ENCODE measurements around the gene CAPN2. TPM values are rescaled to one million over a fixed set of nuclear protein-coding genes. Genes with fewer than 3 reads are reported as not detected.

CAPN2 gene
- total and polyA plus RNA-seq, 3 experiments from 2014 or later: 79.8 to 252 (median 82.9) TPM

DNA sequence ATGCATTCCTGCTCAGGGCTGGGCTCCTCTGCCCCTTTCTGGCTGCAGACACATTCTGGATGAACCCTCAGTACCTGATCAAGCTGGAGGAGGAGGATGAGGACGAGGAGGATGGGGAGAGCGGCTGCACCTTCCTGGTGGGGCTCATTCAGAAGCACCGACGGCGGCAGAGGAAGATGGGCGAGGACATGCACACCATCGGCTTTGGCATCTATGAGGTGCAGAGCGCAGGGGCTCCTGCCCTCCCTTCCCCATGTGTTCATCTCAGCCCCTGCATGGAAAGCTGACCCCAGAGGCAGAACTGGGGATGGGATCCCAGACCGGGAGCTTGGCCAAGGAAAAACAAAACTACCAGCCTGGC, 43.1 kb downstream of the CAPN2 start:
- no peaks in the 10 kb centered on the region for H3K27me3 ChIP-seq (ENCODE audit: insufficient read depth, low read length, poor library complexity, severe bottlenecking)
- Mint-ChIP-seq H3K4me3 (no peak overlapping the region), H3K27ac (peak overlapping the region in 1 of 8 donors; percentile 14), H3K36me3 (peaks cover 7 to 100% (median 20%) of the 10 kb centered on the region in 3 donors), H3K27me3 (no peaks in the 10 kb centered on the region), H3K4me1 (no peaks in the 10 kb centered on the region), H3K9me3 (no peaks in the 10 kb centered on the region)
- ChIA-PET CTCF (no interaction called here), POLR2A (no interaction called here)
- H3K36me3 ChIP-seq (ENCODE audit: insufficient read depth, low read length): peaks cover 75% of the 10 kb centered on the region
- H3K9me3 ChIP-seq (ENCODE audit: low read length): no peaks in the 10 kb centered on the region
- H3K4me1 ChIP-seq (ENCODE audit: insufficient read depth, low read length): no peaks in the 10 kb centered on the region
- H3K27ac ChIP-seq (ENCODE audit: low read depth, low read length): no peak overlapping the region
- no peak overlapping the region for H3K4me3 ChIP-seq (ENCODE audit: low read length)
- DNase-seq: no peak

DNA sequence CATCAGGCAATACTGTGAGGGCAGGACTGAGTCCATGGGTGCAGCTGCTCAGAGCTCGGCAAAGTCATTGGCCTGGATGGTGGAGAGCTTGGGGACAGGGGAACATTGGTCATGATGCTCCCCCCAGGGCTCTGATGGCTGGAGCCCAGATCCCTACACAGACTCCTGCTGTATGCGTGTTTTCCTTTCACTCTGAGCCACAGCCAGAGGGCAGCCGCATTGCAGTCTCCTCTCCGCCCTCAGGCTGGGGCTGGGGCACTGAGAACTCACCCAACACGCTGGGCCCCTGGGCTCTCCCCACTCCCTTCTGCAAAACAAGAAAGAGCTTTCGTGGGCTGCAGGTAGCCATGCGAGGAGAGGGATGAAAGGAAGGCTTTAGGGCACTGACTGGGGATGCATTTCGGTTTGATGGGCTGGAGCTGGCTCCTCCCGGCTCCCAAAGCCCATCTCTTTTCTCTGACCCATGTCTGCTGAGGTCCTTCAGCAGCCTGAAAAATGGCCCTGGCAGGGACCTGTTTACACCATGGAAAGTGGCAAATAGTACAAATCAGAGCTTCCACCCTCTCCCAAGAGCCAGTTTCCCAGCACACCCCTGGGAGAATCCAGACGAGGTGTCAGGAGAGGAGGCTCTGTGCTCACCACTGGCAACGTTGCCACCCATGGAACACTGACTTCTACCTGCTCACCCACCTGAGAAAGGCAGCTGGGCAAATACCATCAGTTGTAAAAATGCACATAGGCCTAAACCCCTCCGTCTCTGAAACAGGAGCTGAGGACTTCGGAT, 43.8 kb downstream of the CAPN2 start:
- Mint-ChIP-seq H3K36me3 (peaks cover 7 to 100% (median 19%) of the 10 kb centered on the region in 3 donors), H3K4me3 (no peak overlapping the region), H3K27me3 (no peaks in the 10 kb centered on the region), H3K9me3 (no peaks in the 10 kb centered on the region), H3K27ac (peak overlapping the region in 1 of 8 donors; percentile 14), H3K4me1 (no peaks in the 10 kb centered on the region)
- ChIA-PET CTCF (no interaction called here), POLR2A (no interaction called here)
- Histone ChIP-seq H3K27ac (ENCODE audit: low read depth, low read length) (no peak overlapping the region), H3K36me3 (ENCODE audit: insufficient read depth, low read length) (peaks cover 72% of the 10 kb centered on the region), H3K27me3 (ENCODE audit: insufficient read depth, low read length, poor library complexity, severe bottlenecking) (no peaks in the 10 kb centered on the region), H3K9me3 (ENCODE audit: low read length) (no peaks in the 10 kb centered on the region), H3K4me3 (ENCODE audit: low read length) (no peak overlapping the region), H3K4me1 (ENCODE audit: insufficient read depth, low read length) (no peaks in the 10 kb centered on the region)
- no peak for DNase-seq

DNA sequence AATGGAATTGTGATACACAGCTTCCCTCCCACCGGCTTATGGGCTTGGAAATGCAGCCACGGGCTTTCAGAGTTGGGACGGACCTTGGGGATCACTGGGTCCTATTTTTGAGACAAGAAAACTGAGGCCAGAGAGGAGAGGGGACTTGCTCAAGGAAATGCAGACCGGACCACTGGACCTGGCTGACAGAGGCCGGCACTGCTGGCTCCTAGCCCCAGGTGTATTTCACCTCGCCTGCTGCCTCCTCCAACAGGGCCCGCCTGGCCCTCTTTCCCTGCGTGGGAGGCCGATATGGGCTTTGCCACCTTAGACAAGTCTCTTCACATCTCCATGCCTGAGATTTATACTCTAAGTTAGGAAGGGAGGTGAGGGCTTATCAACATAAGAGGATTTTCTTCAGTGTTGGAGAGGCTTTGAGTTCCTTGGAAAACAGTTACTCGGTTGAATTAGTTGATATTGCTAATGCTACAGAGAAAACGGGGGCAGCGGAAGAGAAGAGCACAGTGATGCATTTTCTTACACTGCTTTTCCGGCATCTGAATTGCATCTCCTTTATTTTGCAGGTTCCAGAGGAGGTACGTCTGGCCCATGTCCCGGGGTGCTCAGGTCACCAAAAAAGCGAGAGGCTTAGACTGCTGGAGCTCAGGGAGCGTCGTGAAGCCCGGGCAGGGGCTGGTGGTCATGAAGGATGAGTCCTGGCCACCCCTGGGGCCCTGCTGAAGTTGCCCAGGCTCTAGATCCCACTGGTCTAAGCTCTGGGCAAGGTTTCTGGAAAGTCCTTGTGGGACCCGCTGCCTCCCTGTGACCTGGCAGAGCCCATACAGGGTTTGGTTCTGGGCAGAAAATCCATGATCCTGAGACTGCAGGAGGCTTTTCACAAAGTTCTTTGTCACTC, 44.7 kb downstream of the CAPN2 start:
- H3K36me3 ChIP-seq (ENCODE audit: insufficient read depth, low read length): peaks cover 69% of the 10 kb centered on the region
- POLR2A ChIA-PET: interaction anchor here (0.6 to 0.8 kb wide), 2 partner anchors 81 to 94 kb away, joined by 3 read pairs; no protein-coding TSS in a partner anchor
- H3K27ac Mint-ChIP-seq: peak overlapping the region in 2 of 8 donors; percentile 30 to 60

DNA sequence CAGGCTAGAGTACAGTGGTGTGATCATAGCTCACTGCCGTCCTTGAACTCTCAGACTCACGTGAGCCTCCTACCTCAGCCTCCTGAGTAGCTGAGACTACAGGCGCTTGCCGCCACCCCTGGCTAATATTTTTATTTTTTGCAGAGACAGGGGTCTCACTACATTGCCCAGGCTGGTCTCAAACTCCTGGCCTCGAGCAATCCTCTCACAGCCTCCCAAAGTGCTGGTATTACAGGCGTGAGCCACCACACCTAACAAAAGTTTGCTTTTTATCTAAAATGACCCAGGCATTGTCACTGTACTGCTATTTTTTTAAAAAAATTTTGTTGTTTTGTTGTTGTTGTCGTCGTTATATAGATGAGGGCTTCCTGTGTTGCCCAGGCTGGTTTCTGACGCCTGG, 46.4 kb downstream of the CAPN2 start:
- Mint-ChIP-seq H3K9me3 (no peaks in the 10 kb centered on the region), H3K36me3 (peaks cover 6 to 99% (median 15%) of the 10 kb centered on the region in 3 donors), H3K27ac (peak overlapping the region in 2 of 8 donors; percentile 19 to 38), H3K27me3 (no peaks in the 10 kb centered on the region), H3K4me1 (no peaks in the 10 kb centered on the region), H3K4me3 (no peak overlapping the region)
- Histone ChIP-seq H3K4me1 (ENCODE audit: insufficient read depth, low read length) (no peaks in the 10 kb centered on the region), H3K36me3 (ENCODE audit: insufficient read depth, low read length) (peaks cover 65% of the 10 kb centered on the region), H3K27me3 (ENCODE audit: insufficient read depth, low read length, poor library complexity, severe bottlenecking) (no peaks in the 10 kb centered on the region), H3K4me3 (ENCODE audit: low read length) (no peak overlapping the region), H3K27ac (ENCODE audit: low read depth, low read length) (no peak overlapping the region), H3K9me3 (ENCODE audit: low read length) (no peaks in the 10 kb centered on the region)
- POLR2A ChIA-PET: no interaction called here
- no peak for DNase-seq
- CTCF ChIA-PET: interaction anchor here (1.6 kb wide), 1 partner anchor 60 kb away, joined by 4 read pairs; no protein-coding TSS in a partner anchor

More for the DNA sequence above, 44.7 kb downstream of the CAPN2 start:
- Histone ChIP-seq H3K27ac (ENCODE audit: low read depth, low read length) (no peak overlapping the region), H3K4me1 (ENCODE audit: insufficient read depth, low read length) (no peaks in the 10 kb centered on the region), H3K27me3 (ENCODE audit: insufficient read depth, low read length, poor library complexity, severe bottlenecking) (no peaks in the 10 kb centered on the region), H3K9me3 (ENCODE audit: low read length) (no peaks in the 10 kb centered on the region), H3K4me3 (ENCODE audit: low read length) (no peak overlapping the region)
- Mint-ChIP-seq H3K4me3 (no peak overlapping the region), H3K27me3 (no peaks in the 10 kb centered on the region), H3K36me3 (peaks cover 0 to 100% (median 13%) of the 10 kb centered on the region in 3 donors), H3K9me3 (no peaks in the 10 kb centered on the region), H3K4me1 (no peaks in the 10 kb centered on the region)
- no peak for DNase-seq
- CTCF ChIA-PET: interaction anchor here (1.0 to 1.6 kb wide), 2 partner anchors 8 to 59 kb away, joined by 4 read pairs; no protein-coding TSS in a partner anchor

DNA sequence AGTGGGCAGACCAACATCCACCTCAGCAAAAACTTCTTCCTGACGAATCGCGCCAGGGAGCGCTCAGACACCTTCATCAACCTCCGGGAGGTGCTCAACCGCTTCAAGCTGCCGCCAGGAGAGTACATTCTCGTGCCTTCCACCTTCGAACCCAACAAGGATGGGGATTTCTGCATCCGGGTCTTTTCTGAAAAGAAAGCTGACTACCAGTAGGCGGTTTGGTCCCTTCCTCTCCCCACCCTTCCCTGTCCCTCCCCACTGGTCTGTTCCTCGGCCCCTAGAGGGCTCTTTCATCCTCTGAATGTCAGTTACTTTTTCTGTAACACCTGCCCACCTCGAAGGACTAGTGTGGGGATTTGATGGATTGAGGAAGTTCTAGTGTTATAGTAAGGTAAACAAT, 46.9 kb downstream of the CAPN2 start:
- Histone ChIP-seq H3K27me3 (ENCODE audit: insufficient read depth, low read length, poor library complexity, severe bottlenecking) (no peaks in the 10 kb centered on the region), H3K9me3 (ENCODE audit: low read length) (no peaks in the 10 kb centered on the region), H3K4me1 (ENCODE audit: insufficient read depth, low read length) (no peaks in the 10 kb centered on the region), H3K27ac (ENCODE audit: low read depth, low read length) (no peak overlapping the region), H3K4me3 (ENCODE audit: low read length) (no peak overlapping the region), H3K36me3 (ENCODE audit: insufficient read depth, low read length) (peaks cover 61% of the 10 kb centered on the region)
- Mint-ChIP-seq H3K4me1 (no peaks in the 10 kb centered on the region), H3K9me3 (no peaks in the 10 kb centered on the region), H3K27ac (peak overlapping the region in 1 of 8 donors; percentile 12), H3K27me3 (no peaks in the 10 kb centered on the region), H3K4me3 (no peak overlapping the region), H3K36me3 (peaks cover 6 to 99% (median 14%) of the 10 kb centered on the region in 3 donors)
- DNase-seq: no peak
- ChIA-PET POLR2A (interaction anchor here (0.5 kb wide), 1 partner anchor 10 kb away, joined by 3 read pairs; no protein-coding TSS in a partner anchor), CTCF (interaction anchor here (1.8 kb wide), 1 partner anchor 10 kb away, joined by 10 read pairs; no protein-coding TSS in a partner anchor)

DNA sequence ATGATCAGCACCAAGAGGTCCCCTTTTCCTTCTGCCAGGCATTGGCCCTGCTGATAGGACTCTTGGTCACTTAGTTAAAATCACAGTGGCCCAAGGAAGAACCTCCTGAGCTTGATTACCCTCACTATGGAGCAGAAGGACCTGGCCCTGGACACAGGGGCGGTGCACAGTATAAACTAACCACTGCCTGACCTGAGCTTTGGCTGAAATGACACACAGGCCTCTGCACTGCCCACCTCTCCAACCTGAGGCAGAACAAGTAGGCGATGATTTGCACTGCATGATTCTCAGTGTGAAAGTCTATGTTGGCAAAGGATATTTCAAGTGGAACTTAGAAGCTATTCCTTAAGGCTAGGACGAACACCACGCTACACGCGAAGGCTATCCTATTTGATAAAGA, 48.5 kb downstream of the CAPN2 start:
- H3K36me3 ChIP-seq (ENCODE audit: insufficient read depth, low read length): peaks cover 59% of the 10 kb centered on the region
- CTCF ChIA-PET: interaction anchor here (1.0 to 1.8 kb wide), 4 partner anchors 10 to 20 kb away, joined by 3 to 10 read pairs (median 3); no protein-coding TSS in a partner anchor

DNA sequence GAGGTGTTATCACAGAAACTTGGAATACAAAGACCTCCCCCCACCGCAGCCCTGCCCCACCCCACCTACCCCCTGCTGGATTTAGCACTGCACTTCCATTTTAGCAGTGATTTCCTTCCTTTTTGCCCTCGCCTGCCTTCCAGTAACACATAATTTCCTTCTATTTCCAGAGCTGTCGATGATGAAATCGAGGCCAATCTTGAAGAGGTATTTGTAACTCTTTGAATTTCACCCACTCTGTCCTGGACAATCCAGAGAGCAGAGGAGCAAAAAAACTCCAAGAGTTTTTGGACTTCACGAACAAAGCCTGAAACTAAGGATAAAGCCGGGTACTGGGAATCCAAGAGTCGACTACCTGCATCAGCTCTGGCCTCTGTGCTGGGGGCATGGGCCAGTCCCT, 49.1 kb downstream of the CAPN2 start:
- H3K4me1 ChIP-seq (ENCODE audit: insufficient read depth, low read length): no peaks in the 10 kb centered on the region
- H3K36me3 ChIP-seq (ENCODE audit: insufficient read depth, low read length): peaks cover 61% of the 10 kb centered on the region
- H3K4me3 ChIP-seq (ENCODE audit: low read length): no peak overlapping the region
- no peaks in the 10 kb centered on the region for H3K27me3 ChIP-seq (ENCODE audit: insufficient read depth, low read length, poor library complexity, severe bottlenecking)
- peaks cover 0 to 3% (median 0%) of the 10 kb centered on the region in 3 donors for H3K4me1 Mint-ChIP-seq
- POLR2A ChIA-PET: interaction anchor here (0.9 kb wide), 1 partner anchor 11 kb away, joined by 3 read pairs; no protein-coding TSS in a partner anchor
- no peak overlapping the region for H3K4me3 Mint-ChIP-seq
- H3K36me3 Mint-ChIP-seq: peaks cover 6 to 98% (median 17%) of the 10 kb centered on the region in 3 donors
- H3K27ac Mint-ChIP-seq: peak overlapping the region in 4 of 8 donors; percentile 0 to 72 (median 33)
- H3K9me3 Mint-ChIP-seq: no peaks in the 10 kb centered on the region
- H3K9me3 ChIP-seq (ENCODE audit: low read length): no peaks in the 10 kb centered on the region
- DNase-seq: no peak
- no peaks in the 10 kb centered on the region for H3K27me3 Mint-ChIP-seq
- CTCF ChIA-PET: interaction anchor here (1.0 to 1.3 kb wide), 3 partner anchors 11 to 19 kb away, joined by 3 read pairs; no protein-coding TSS in a partner anchor
- no peak overlapping the region for H3K27ac ChIP-seq (ENCODE audit: low read depth, low read length)

More for the DNA sequence above, 48.5 kb downstream of the CAPN2 start:
- Histone ChIP-seq H3K9me3 (ENCODE audit: low read length) (no peaks in the 10 kb centered on the region), H3K27me3 (ENCODE audit: insufficient read depth, low read length, poor library complexity, severe bottlenecking) (no peaks in the 10 kb centered on the region), H3K4me3 (ENCODE audit: low read length) (no peak overlapping the region), H3K4me1 (ENCODE audit: insufficient read depth, low read length) (no peaks in the 10 kb centered on the region), H3K27ac (ENCODE audit: low read depth, low read length) (no peak overlapping the region)
- no peak for DNase-seq
- H3K27me3 Mint-ChIP-seq: no peaks in the 10 kb centered on the region
- H3K36me3 Mint-ChIP-seq: peaks cover 6 to 98% (median 16%) of the 10 kb centered on the region in 3 donors
- H3K4me3 Mint-ChIP-seq: no peak overlapping the region
- POLR2A ChIA-PET: interaction anchor here (0.9 kb wide), 1 partner anchor 11 kb away, joined by 3 read pairs; no protein-coding TSS in a partner anchor
- peak overlapping the region in 5 of 8 donors; percentile 11 to 68 (median 18) for H3K27ac Mint-ChIP-seq
- no peaks in the 10 kb centered on the region for H3K9me3 Mint-ChIP-seq
- peaks cover 0 to under 1% (median 0%) of the 10 kb centered on the region in 3 donors for H3K4me1 Mint-ChIP-seq
